Activated T-helper 1 cell treated with Interleukin-2 at 50 U/mL for 16 hours (primary cell): Measurements from ENCODE around the gene MSMP.

Source experiments
- DNase-seq: peaks from one replicate; pipeline ENCODE4 v3.0.0-alpha.2; 2020; ENCODE audit warnings: low read depth

Gene MSMP

GRCh38 chr9:35719546-35719945 is 34.5 kb downstream of the MSMP start:
- no peak for DNase-seq

DNA sequence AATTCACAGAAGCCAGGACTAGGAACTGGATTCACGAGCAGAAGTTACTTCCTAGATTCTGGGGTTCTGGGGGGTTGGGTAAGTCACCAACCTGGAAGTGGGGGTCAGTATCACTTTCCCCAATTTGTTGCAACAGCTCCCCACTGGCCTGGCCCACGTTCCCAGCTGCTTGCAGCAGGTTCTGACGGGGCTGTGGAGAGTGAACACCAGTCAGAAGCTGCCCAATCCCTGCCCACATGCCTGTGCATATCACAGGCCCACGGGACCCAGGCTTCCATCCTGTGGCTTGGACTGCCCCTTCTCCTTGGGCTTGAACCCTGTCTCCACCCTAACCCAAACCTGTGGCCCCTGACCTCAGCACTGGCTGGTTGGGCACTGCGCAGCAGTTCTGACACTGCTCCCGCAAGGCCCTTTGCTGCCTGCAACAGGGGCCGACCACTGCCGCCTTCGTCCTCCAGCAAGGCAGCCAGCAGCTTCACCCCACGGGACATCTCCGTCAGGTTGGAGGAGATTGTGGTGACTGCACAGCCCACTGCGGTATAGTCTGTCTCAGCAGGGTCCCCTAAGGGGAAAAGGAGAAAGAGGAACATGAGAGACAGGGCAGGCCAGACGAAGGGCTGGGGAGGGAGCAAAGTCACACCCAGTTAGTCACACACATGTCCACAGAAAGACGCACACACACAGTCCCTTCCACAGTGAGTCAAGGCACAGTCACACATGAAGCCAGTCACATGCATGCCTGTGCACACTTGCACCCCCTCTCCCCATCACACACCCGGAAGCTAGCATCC is 35.2 kb downstream of the MSMP start:
- DNase-seq: no peak

- DNase-seq: no peak
Measured at GRCh38 chr9:35717132-35717870, 36.8 kb downstream of the MSMP start.

- DNase-seq: no peak
Measured at GRCh38 chr9:35716230-35716629, 37.8 kb downstream of the MSMP start.

DNA sequence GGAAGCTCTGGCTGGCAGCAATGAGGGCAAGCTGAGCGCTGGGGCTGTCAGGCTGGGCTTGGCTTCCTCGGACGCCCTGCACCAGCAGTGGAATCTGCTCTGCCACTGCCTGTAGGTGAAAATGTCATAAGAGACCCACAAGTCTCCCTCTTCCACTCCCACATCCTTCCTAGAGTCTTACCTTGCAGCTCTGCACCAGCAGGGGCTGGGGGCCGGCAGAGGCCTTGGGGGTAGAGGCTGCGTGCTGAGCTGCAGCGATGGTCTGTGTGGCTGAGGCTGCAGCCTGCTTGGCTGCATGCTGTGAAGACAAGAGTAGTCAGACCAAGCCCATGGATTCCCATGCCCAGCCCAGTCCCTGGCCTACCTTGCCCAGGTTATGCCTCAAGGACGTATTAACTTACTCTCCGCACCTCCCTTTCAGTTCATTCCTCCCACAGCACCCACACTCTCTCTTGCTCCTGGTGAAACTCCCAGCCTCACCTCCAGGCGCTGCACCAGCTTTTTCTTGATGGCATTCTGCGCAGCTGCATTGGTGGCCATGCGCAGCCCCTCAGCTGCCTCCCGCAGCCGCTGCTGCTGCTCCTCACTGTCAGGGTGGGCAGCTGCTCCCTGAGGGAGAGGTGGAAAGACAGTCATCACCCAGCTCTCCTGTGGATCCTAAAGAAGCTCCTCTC is 39.4 kb downstream of the MSMP start:
- DNase-seq: no peak

- no peak for DNase-seq
Measured at GRCh38 chr9:35714123-35714522, 40.0 kb downstream of the MSMP start.

GRCh38 chr9:35713578-35713977 is 40.5 kb downstream of the MSMP start:
- no peak for DNase-seq

DNA sequence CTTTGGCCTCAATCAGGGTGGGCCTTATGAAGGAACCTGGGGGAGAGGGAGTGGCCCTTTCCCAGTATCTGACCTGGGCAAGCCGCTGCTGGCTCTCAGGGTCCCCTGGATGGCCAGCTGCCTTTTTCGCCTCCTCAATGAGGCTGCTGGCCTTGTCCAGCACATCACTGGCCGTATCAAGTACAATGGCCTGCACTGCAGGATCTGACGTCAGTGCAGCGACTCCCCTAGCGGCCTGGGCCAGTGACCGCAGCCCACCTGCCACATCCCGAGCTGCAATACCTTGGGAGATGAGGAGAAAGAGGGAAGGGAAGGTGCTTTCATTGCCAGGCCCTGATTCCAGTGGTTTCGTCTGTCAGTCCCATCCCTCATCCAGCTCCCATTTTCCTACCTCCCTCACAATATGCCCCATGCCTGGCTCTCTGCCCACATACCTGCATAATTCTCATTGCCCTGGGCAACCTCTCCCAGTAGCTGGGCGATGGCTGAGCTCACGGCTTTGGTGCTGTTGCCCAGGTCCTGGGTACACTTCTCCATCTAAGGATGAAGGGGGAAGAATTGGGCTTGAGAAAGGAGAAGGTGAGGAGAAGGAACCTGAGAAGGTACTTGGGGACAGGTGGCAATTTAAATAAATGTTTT is 41.2 kb downstream of the MSMP start:
- no peak for DNase-seq

DNA sequence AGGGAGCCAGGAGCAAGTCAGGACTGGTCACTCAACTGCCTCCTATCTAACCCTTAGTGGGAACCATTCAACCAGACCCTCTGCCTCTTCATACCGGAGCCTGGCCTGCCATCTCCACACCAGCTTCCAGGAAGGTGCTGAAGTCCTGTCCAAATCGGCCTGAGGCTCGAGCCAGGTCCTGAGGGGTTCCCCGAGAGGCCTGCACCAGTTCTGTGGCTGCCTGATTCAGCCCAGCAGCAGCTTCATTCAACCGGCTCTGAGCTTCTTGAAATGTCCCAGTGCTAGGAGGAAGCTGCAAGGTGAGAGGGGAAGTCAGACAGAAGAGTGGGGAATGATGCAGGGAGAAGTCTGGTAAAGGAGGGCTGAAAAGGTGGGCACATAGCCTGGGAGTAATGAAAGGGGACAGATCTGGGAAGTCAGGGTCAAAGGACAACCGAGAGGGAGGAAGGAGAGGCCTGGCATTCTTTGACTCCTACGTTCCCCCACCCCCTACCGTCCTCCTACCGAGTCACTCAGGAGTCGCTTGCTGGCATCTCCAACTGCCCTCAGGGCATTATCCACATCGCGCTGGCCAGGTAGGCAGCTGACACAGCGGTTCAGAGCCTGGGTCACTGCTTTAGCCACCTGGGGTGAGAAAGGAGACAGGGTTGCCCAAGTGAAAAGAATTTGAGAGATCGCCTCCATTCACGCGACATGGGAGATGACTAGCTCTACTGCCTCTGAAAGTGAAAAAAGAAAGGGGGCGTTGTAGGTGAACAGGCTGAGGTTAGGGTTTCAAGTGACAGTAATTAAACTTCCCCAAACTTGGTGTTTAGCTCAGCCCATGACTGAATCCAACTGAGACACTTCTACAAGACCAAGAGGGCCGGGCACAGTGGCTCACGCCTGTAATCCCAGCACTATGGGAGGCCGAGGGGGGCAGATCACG is 42.3 kb downstream of the MSMP start:
- DNase-seq: no peak

GRCh38 chr9:35710818-35711500 is 43.1 kb downstream of the MSMP start:
- no peak for DNase-seq

DNA sequence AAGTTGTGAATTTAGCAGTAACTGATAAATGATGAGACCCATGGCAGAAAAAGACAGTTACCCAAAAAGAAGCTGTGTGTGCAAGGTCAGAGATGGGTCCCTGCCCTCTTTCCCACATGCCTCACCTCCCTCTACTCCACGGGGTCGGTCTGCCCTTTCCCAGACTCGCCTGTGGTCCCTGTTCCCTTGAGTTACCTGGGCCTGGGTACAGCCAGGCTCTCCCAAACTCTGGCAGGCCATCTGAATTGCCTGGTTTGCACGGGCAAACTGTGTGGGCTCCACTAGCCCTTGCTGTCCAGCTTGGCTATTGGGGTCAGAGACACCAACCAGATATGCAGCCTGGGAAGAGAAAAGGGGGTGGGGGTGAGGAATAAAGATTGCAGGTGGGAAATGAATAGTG is 45.9 kb downstream of the MSMP start:
- no peak for DNase-seq

GRCh38 chr9:35706951-35707350 is 47.1 kb downstream of the MSMP start:
- no peak for DNase-seq

- DNase-seq: no peak
Measured at GRCh38 chr9:35705836-35706430, 48.1 kb downstream of the MSMP start.

- DNase-seq: no peak
Measured at GRCh38 chr9:35705372-35705771, 48.7 kb downstream of the MSMP start.

DNA sequence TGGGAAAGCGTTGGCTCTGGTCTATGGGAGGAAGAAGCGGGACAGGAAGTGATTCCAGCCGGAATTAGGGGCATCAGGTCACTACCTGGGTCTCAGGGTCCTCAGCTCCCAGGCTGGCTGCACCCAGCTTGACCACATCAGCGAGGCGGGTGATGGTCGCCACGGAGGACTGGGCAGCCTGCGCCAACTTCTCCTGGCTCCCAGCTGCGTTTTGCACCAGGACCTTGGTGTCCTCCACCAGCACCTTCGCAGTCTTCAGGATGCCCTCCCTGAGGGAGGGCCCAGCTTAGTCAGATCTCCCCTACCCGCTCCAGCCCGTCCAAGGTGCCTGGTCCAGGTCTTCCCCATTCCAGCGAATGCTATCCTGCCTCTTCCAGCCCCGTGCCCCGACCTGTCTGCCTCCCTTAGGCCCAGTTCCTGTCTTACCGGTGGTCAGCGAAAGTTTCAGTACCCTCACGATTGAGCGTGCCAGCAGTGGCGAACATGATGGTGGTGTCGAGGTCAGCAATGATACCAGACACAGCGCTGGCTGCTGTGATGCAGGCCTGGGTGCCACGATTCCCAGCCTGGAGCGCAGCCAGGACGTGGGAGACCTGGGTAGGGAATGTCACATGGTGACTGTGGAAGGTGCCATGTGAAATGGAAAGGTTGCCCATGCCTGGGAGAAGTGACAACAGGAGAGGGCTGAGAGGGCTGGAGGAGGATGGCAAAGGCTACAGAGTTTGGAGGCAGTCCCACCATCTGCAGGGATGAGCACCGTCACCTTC is 50.0 kb downstream of the MSMP start:
- no peak for DNase-seq
